Omental fat pad (tissue), 4 donors: ENCODE measurements around the gene PATZ1. TPM values are rescaled to one million over a fixed set of nuclear protein-coding genes. Genes with fewer than 3 reads are reported as not detected.

ENCODE experiments used
- ATAC-seq: fragments of 150-250 bp; one replicate; pipeline ENCODE4 v1.9.1; 2016; ENCODE audit warnings: mild to moderate bottlenecking, moderate library complexity; ENCODE audit not compliant: low FRiP score
- DNase-seq: peaks from one replicate; pipeline ENCODE4 v3.0.0-alpha.2; 2019; ENCODE audit warnings: low spot score
- CTCF ChIP-seq, 3 donors: fragments of 450-650 bp; IDR thresholded peaks; one replicate each; pipeline ENCODE4 v1.5.1; 2016 to 2017; ENCODE audit warnings: antibody characterized with exemption in 3 of 3, mild to moderate bottlenecking in 3 of 3, moderate library complexity in 2 of 3
- total RNA-seq, 4 donors: library from RNA; depleted of rRNA; stranded (reverse); fragments of >200 nt; gene quantifications; one replicate each; pipeline ENCODE4 v1.1.0, GENCODE V29; 2016

Gene PATZ1
- total RNA-seq, 4 donors from 2014 or later, result 10.8 to 15.4 (median 14.8) TPM

- TF ChIP-seq CTCF (IDR thresholded peaks at IDR 0.05), result peak in 1 of 3 donors; percentile 53
- DNase-seq (peak; percentile 46), ATAC-seq (peak; percentile 94)
Measured at GRCh38 chr22:31313366-31314147, 32.6 kb downstream of the PATZ1 start.

- DNase-seq, result no peak
- ATAC-seq, result no peak
- TF ChIP-seq CTCF (IDR thresholded peaks at IDR 0.05), result no peak
Measured at GRCh38 chr22:31308181-31308580, 38.0 kb downstream of the PATZ1 start.

GRCh38 chr22:31305194-31305593 is 41.0 kb downstream of the PATZ1 start:
- ATAC-seq (no peak), DNase-seq (no peak)
- no peak for TF ChIP-seq CTCF (IDR thresholded peaks at IDR 0.05)

GRCh38 chr22:31302537-31302936 is 43.6 kb downstream of the PATZ1 start:
- DNase-seq (no peak), ATAC-seq (no peak)
- TF ChIP-seq CTCF (IDR thresholded peaks at IDR 0.05), result no peak

GRCh38 chr22:31302006-31302405 is 44.1 kb downstream of the PATZ1 start:
- DNase-seq (no peak), ATAC-seq (no peak)
- no peak for TF ChIP-seq CTCF (IDR thresholded peaks at IDR 0.05)

- ATAC-seq (no peak), DNase-seq (no peak)
- TF ChIP-seq CTCF (IDR thresholded peaks at IDR 0.05), result no peak
Measured at GRCh38 chr22:31300896-31301295, 45.2 kb downstream of the PATZ1 start.
